Keratinocyte (primary cell): ENCODE measurements around the gene PTPN21.

Experiments used
- EZH2 ChIP-seq: IDR thresholded peaks from one replicate; pipeline ENCODE4 v1.6.1; 2012; ENCODE audit warnings: inconsistent platforms, mild to moderate bottlenecking, low read length, moderate library complexity
- TF ChIP-seq, protein P1 (sequence below), 3 experiments: IDR thresholded peaks in 1 of 3; conservative IDR thresholded peaks in 1 of 3; optimal IDR thresholded peaks in 1 of 3; 2 replicates in 2 of 3; 3 replicates in 1 of 3; pipeline versions ENCODE3 to v1.5.1; 2011; ENCODE audit warnings: low read length in 3 of 3, mild to moderate bottlenecking in 3 of 3, moderate library complexity in 2 of 3, control low read depth in 1 of 3, inconsistent platforms in 1 of 3; ENCODE audit not compliant: insufficient read depth in 2 of 3; ENCODE audit errors: extremely low read depth in 1 of 3

DNA sequence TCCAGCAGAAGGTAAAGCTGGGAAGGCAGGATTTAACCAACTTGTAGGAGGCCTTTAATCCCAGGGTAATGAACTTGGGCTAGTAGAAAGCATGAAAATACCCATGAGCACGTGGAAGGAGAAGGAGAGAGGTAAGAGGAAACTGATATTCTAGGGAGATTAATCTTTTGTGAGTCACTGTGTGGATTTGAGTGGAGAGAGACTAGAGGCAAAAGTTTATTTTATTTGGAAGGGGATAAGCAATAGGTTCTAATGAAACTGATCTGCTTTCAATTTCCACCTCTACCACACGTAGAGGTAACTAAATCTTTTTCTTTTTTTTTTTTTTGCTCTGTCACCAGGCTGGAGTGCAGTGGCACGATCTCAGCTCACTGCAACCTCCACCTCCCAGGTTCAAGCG lies 52.1 kb downstream of the PTPN21 start:
- TF ChIP-seq, protein P1, sequence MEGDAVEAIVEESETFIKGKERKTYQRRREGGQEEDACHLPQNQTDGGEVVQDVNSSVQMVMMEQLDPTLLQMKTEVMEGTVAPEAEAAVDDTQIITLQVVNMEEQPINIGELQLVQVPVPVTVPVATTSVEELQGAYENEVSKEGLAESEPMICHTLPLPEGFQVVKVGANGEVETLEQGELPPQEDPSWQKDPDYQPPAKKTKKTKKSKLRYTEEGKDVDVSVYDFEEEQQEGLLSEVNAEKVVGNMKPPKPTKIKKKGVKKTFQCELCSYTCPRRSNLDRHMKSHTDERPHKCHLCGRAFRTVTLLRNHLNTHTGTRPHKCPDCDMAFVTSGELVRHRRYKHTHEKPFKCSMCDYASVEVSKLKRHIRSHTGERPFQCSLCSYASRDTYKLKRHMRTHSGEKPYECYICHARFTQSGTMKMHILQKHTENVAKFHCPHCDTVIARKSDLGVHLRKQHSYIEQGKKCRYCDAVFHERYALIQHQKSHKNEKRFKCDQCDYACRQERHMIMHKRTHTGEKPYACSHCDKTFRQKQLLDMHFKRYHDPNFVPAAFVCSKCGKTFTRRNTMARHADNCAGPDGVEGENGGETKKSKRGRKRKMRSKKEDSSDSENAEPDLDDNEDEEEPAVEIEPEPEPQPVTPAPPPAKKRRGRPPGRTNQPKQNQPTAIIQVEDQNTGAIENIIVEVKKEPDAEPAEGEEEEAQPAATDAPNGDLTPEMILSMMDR (optimal IDR thresholded peaks at IDR 0.05 in 1 of 3, IDR thresholded peaks at IDR 0.05 in 1 of 3, conservative IDR thresholded peaks at IDR 0.05 in 1 of 3; ENCODE audit: extremely low read depth in 1 of 3, insufficient read depth in 2 of 3, low read length in 3 of 3), result no peak
- TF ChIP-seq EZH2, result no peak
